HG03565 (cell line): ENCODE results near the gene GTF2E1.
"Not testable (repeated sequence)": the region's sequence is repeated elsewhere in the genome, so short reads cannot be mapped to it uniquely, and the experiment has no call there.

Experiments used
- ATAC-seq: cut with Tn5 transposase; IDR thresholded peaks from one replicate; pipeline ENCODE4 v1.9.1; 2021; ENCODE audit warnings: mild to moderate bottlenecking, moderate library complexity; ENCODE audit not compliant: unreplicated experiment

GTF2E1 gene

GRCh38 chr3:120742198-120742848 is at the start of gene GTF2E1, which contains the start of gene RABL3:
GTF2E1 (plus strand) TSS chr3:120742744; CDS start chr3:120750553, 7,809 bp downstream.
RABL3 (minus strand) TSS chr3:120742516; CDS start chr3:120742507, 9 bp downstream.
- ATAC-seq: peak; percentile 98

- no peak for ATAC-seq
Measured at GRCh38 chr3:120693439-120694171, 48.9 kb upstream of the GTF2E1 start.

GRCh38 chr3:120699333-120699732 is 43.2 kb upstream of the GTF2E1 start:
- ATAC-seq: no peak

GRCh38 chr3:120705884-120706582 is 36.5 kb upstream of the GTF2E1 start:
- no peak for ATAC-seq

- no peak for ATAC-seq
Measured at GRCh38 chr3:120706950-120707349, 35.6 kb upstream of the GTF2E1 start.

GRCh38 chr3:120708408-120708807 is 34.1 kb upstream of the GTF2E1 start:
- peak; percentile 66 for ATAC-seq

GRCh38 chr3:120710369-120710768 is 32.2 kb upstream of the GTF2E1 start:
- no peak for ATAC-seq

- ATAC-seq: no peak
Measured at GRCh38 chr3:120713262-120713661, 29.3 kb upstream of the GTF2E1 start.

- ATAC-seq: not testable (repeated sequence)
Measured at GRCh38 chr3:120719167-120719834, 23.2 kb upstream of the GTF2E1 start.

- no peak for ATAC-seq
Measured at GRCh38 chr3:120726791-120727190, 15.8 kb upstream of the GTF2E1 start.

- ATAC-seq: no peak
Measured at GRCh38 chr3:120730576-120731542, 11.7 kb upstream of the GTF2E1 start.

GRCh38 chr3:120738006-120738405 is 4.5 kb upstream of the GTF2E1 start:
- not testable (repeated sequence) for ATAC-seq

GRCh38 chr3:120741320-120741719 is 1.2 kb upstream of the GTF2E1 start:
- no peak for ATAC-seq

GRCh38 chr3:120741837-120742197 is 727 bp upstream of the GTF2E1 start:
- peak; percentile 18 for ATAC-seq

GRCh38 chr3:120742849-120743365 is 363 bp downstream of the GTF2E1 start:
- peak; percentile 3 for ATAC-seq

- ATAC-seq: no peak
Measured at GRCh38 chr3:120743556-120744195, 1.1 kb downstream of the GTF2E1 start.

- no peak for ATAC-seq
Measured at GRCh38 chr3:120745466-120745865, 2.9 kb downstream of the GTF2E1 start.

GRCh38 chr3:120749843-120750242 is 7.3 kb downstream of the GTF2E1 start:
- no peak for ATAC-seq

GRCh38 chr3:120752230-120752629 is 9.7 kb downstream of the GTF2E1 start:
- ATAC-seq: no peak
